ENCODE data around the gene KANSL1.

Gene KANSL1

DNA sequence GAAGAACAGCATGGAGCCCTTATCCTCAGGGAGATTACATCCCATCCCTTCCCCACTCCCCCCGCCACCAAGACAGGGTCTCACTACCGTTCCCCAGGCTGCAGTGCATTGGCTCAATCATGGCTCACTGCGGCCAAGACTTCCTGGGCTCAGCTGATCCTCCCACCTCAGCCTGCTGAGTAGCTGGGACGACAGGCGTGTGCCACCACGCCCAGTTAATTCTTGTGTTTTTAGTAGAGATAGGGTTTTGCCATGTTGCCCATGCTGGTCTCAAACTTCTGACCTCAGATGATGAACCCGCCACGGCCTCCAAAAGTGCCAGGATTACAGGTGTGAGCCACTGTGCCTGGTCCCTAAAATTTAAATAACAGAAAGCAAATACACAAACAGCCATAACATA, 145.4 kb downstream of the KANSL1 start:
- ChIA-PET CTCF (interaction anchor here (1.0 to 1.3 kb wide), 2 partner anchors 10 to 12 kb away, joined by 3 read pairs; no protein-coding TSS in a partner anchor), POLR2A (no interaction called here)
- 100% methylated on average over 5 of the region's 8 CpGs for WGBS (ENCODE audit: insufficient coverage)
- Histone ChIP-seq H3K4me3 (ENCODE audit: control insufficient read depth in 1 of 7, extremely low read depth in 1 of 7, insufficient read depth in 4 of 7, low read depth in 2 of 7, low read length in 6 of 7) (no peak overlapping the region), H3K36me3 (ENCODE audit: control insufficient read depth in 4 of 4, insufficient read depth in 4 of 4, low read length in 3 of 4) (peaks cover 23 to 70% (median 49%) of the 10 kb centered on the region in 4 experiments), H3K27ac (ENCODE audit: insufficient read depth in 1 of 2, low read depth in 1 of 2, low read length in 2 of 2, poor library complexity in 1 of 2, severe bottlenecking in 2 of 2) (no peak overlapping the region), H3K27me3 (replicated peaks in 2 of 5; ENCODE audit: control insufficient read depth in 4 of 5, insufficient read depth in 5 of 5, low read length in 4 of 5) (no peaks in the 10 kb centered on the region), H3K4me1 (ENCODE audit: control extremely low read depth in 1 of 4, control insufficient read depth in 4 of 4, insufficient read depth in 4 of 4, low read length in 3 of 4) (peaks cover 0 to 5% (median 0%) of the 10 kb centered on the region in 4 experiments), H3K9me3 (ENCODE audit: control extremely low read depth in 1 of 5, control insufficient read depth in 4 of 5, insufficient read depth in 2 of 5, low read depth in 1 of 5, low read length in 4 of 5) (no peaks in the 10 kb centered on the region)
- no peak for DNase-seq

DNA sequence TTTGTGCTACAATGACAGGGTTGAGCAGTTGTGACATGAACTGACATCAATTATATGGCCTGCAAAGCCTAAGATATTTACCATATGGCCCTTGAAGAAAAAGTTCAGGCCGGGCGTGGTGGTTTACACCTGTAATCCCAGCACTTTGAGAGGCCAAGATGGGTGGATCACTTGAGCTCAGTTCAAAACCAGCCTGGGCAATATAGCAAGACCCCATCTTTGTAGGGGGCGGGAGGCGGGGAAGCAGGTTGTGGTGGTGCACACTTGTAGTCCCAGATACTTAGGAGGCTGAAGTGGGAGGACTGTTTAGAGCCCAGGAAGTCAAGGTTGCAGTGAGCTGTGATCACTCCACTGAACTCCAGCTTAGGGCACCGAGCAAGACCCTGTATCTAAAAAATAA, 145.8 kb downstream of the KANSL1 start:
- Histone ChIP-seq H3K36me3 (ENCODE audit: control insufficient read depth in 4 of 4, insufficient read depth in 4 of 4, low read length in 3 of 4) (peaks cover 23 to 75% (median 53%) of the 10 kb centered on the region in 4 experiments), H3K9me3 (ENCODE audit: control extremely low read depth in 1 of 5, control insufficient read depth in 4 of 5, insufficient read depth in 2 of 5, low read depth in 1 of 5, low read length in 4 of 5) (no peaks in the 10 kb centered on the region), H3K27ac (ENCODE audit: insufficient read depth in 1 of 2, low read depth in 1 of 2, low read length in 2 of 2, poor library complexity in 1 of 2, severe bottlenecking in 2 of 2) (no peak overlapping the region), H3K4me3 (ENCODE audit: control insufficient read depth in 1 of 7, extremely low read depth in 1 of 7, insufficient read depth in 4 of 7, low read depth in 2 of 7, low read length in 6 of 7) (no peak overlapping the region), H3K27me3 (replicated peaks in 2 of 5; ENCODE audit: control insufficient read depth in 4 of 5, insufficient read depth in 5 of 5, low read length in 4 of 5) (no peaks in the 10 kb centered on the region), H3K4me1 (ENCODE audit: control extremely low read depth in 1 of 4, control insufficient read depth in 4 of 4, insufficient read depth in 4 of 4, low read length in 3 of 4) (peaks cover 0 to 5% (median 0%) of the 10 kb centered on the region in 4 experiments)
- WGBS (ENCODE audit: insufficient coverage): 100% methylated on average over 2 of the region's 5 CpGs
- ChIA-PET POLR2A (no interaction called here), CTCF (interaction anchor here (0.6 to 1.3 kb wide), 4 partner anchors 11 to 142 kb away, joined by 3 read pairs; no protein-coding TSS in a partner anchor)
- no peak for DNase-seq

DNA sequence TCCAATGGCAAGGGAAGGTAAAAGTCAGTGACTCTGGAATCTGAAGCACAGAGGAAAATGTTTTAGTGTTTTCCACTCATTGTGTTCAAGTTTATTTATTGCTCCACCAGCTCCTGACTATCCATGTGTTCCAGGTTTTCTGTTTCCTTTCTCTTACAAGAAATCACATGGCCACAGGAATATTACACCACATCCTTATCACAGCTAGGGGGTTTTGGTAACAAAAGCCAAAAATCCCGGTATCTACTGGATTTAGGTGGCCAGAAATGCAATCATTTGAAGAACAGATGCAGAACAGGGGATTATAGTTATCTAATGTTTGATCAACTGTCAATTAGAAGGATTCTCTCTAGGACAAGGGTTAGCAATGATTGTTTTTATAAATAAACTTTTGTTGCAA, 146.3 kb downstream of the KANSL1 start:
- CTCF ChIA-PET: interaction anchor here (0.6 to 1.3 kb wide), 4 partner anchors 11 to 142 kb away, joined by 3 read pairs; no protein-coding TSS in a partner anchor
- WGBS (ENCODE audit: insufficient coverage): no CpG with 5 or more reads among the region's 1 CpG
- POLR2A ChIA-PET: no interaction called here

GRCh38 chr17:46045639-46046038, 147.6 kb downstream of the KANSL1 start:
- H3K27me3 ChIP-seq (replicated peaks in 2 of 5; ENCODE audit: control insufficient read depth in 4 of 5, insufficient read depth in 5 of 5, low read length in 4 of 5): no peaks in the 10 kb centered on the region
- DNase-seq: no peak
- WGBS (ENCODE audit: insufficient coverage): 93% methylated on average over 2 of the region's 3 CpGs
- no peak overlapping the region for H3K27ac ChIP-seq (ENCODE audit: insufficient read depth in 1 of 2, low read depth in 1 of 2, low read length in 2 of 2, poor library complexity in 1 of 2, severe bottlenecking in 2 of 2)
- peaks cover 0 to 5% (median 0%) of the 10 kb centered on the region in 4 experiments for H3K4me1 ChIP-seq (ENCODE audit: control extremely low read depth in 1 of 4, control insufficient read depth in 4 of 4, insufficient read depth in 4 of 4, low read length in 3 of 4)
- ChIA-PET POLR2A (interaction anchor here (1.2 kb wide), 1 partner anchor 18 kb away, joined by 3 read pairs; no protein-coding TSS in a partner anchor), CTCF (interaction anchor here (0.8 to 3.5 kb wide), 7 partner anchors 9 to 165 kb away, joined by 3 to 19 read pairs (median 5); no protein-coding TSS in a partner anchor)
- no peaks in the 10 kb centered on the region for H3K9me3 ChIP-seq (ENCODE audit: control extremely low read depth in 1 of 5, control insufficient read depth in 4 of 5, insufficient read depth in 2 of 5, low read depth in 1 of 5, low read length in 4 of 5)
- peaks cover 15 to 70% (median 51%) of the 10 kb centered on the region in 4 experiments for H3K36me3 ChIP-seq (ENCODE audit: control insufficient read depth in 4 of 4, insufficient read depth in 4 of 4, low read length in 3 of 4)
- no peak overlapping the region for H3K4me3 ChIP-seq (ENCODE audit: control insufficient read depth in 1 of 7, extremely low read depth in 1 of 7, insufficient read depth in 4 of 7, low read depth in 2 of 7, low read length in 6 of 7)

More for the DNA sequence above, 146.3 kb downstream of the KANSL1 start:
- Histone ChIP-seq H3K4me3 (ENCODE audit: control insufficient read depth in 1 of 7, extremely low read depth in 1 of 7, insufficient read depth in 4 of 7, low read depth in 2 of 7, low read length in 6 of 7) (no peak overlapping the region), H3K27ac (ENCODE audit: insufficient read depth in 1 of 2, low read depth in 1 of 2, low read length in 2 of 2, poor library complexity in 1 of 2, severe bottlenecking in 2 of 2) (no peak overlapping the region), H3K27me3 (replicated peaks in 2 of 5; ENCODE audit: control insufficient read depth in 4 of 5, insufficient read depth in 5 of 5, low read length in 4 of 5) (no peaks in the 10 kb centered on the region), H3K4me1 (ENCODE audit: control extremely low read depth in 1 of 4, control insufficient read depth in 4 of 4, insufficient read depth in 4 of 4, low read length in 3 of 4) (peaks cover 0 to 5% (median 0%) of the 10 kb centered on the region in 4 experiments), H3K36me3 (ENCODE audit: control insufficient read depth in 4 of 4, insufficient read depth in 4 of 4, low read length in 3 of 4) (peaks cover 23 to 76% (median 55%) of the 10 kb centered on the region in 4 experiments), H3K9me3 (ENCODE audit: control extremely low read depth in 1 of 5, control insufficient read depth in 4 of 5, insufficient read depth in 2 of 5, low read depth in 1 of 5, low read length in 4 of 5) (no peaks in the 10 kb centered on the region)
- no peak for DNase-seq

GRCh38 chr17:46044989-46045388, 148.2 kb downstream of the KANSL1 start:
- no CpG with 5 or more reads among the region's 2 CpGs for WGBS (ENCODE audit: insufficient coverage)

DNA sequence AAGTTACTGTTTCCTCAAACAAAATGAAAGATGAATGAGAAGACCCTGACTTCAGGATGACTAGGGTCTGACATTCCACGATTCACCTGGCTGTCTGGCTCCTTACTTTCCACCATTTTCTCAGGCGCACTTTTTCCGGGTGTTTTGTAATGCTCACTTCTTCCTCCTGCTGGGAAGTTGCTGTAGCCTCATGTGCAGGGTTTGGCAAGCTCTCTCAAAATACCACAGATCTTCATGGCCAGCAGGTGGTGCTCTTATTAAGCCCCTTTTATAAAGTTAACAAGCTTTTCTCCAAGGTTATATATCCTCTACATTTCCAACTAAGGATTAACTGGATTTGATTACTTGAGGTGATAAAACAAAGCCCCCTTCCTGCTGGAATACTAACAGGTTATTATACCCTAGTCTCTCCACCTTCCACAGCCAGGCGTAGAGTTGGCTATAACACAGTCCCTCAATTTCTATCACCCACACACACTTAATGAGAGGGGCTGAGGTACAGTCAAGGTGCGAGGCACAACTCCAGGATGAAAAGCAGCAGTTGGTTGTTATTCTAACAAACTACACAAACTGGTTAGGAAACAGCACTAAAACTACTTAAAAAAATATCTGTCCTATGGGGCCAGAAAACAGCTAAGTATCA, 148.8 kb downstream of the KANSL1 start:
- CTCF ChIA-PET: interaction anchor here (0.7 to 3.5 kb wide), 23 partner anchors 8 to 171 kb away, joined by 3 to 19 read pairs (median 4); no protein-coding TSS in a partner anchor
- no peak overlapping the region for H3K27ac ChIP-seq (ENCODE audit: insufficient read depth in 1 of 2, low read depth in 1 of 2, low read length in 2 of 2, poor library complexity in 1 of 2, severe bottlenecking in 2 of 2)
- H3K36me3 ChIP-seq (ENCODE audit: control insufficient read depth in 4 of 4, insufficient read depth in 4 of 4, low read length in 3 of 4): peaks cover 21 to 69% (median 51%) of the 10 kb centered on the region in 4 experiments

More at GRCh38 chr17:46044989-46045388, 148.2 kb downstream of the KANSL1 start:
- Histone ChIP-seq H3K4me3 (ENCODE audit: control insufficient read depth in 1 of 7, extremely low read depth in 1 of 7, insufficient read depth in 4 of 7, low read depth in 2 of 7, low read length in 6 of 7) (no peak overlapping the region), H3K27ac (ENCODE audit: insufficient read depth in 1 of 2, low read depth in 1 of 2, low read length in 2 of 2, poor library complexity in 1 of 2, severe bottlenecking in 2 of 2) (no peak overlapping the region), H3K9me3 (ENCODE audit: control extremely low read depth in 1 of 5, control insufficient read depth in 4 of 5, insufficient read depth in 2 of 5, low read depth in 1 of 5, low read length in 4 of 5) (no peaks in the 10 kb centered on the region), H3K27me3 (replicated peaks in 2 of 5; ENCODE audit: control insufficient read depth in 4 of 5, insufficient read depth in 5 of 5, low read length in 4 of 5) (no peaks in the 10 kb centered on the region), H3K36me3 (ENCODE audit: control insufficient read depth in 4 of 4, insufficient read depth in 4 of 4, low read length in 3 of 4) (peaks cover 19 to 69% (median 48%) of the 10 kb centered on the region in 4 experiments), H3K4me1 (ENCODE audit: control extremely low read depth in 1 of 4, control insufficient read depth in 4 of 4, insufficient read depth in 4 of 4, low read length in 3 of 4) (peaks cover 0 to 5% (median 0%) of the 10 kb centered on the region in 4 experiments)
- CTCF ChIA-PET: interaction anchor here (0.8 to 3.5 kb wide), 16 partner anchors 9 to 170 kb away, joined by 3 to 19 read pairs (median 4); no protein-coding TSS in a partner anchor
- no peak for DNase-seq
- POLR2A ChIA-PET: interaction anchor here (1.2 kb wide), 1 partner anchor 18 kb away, joined by 3 read pairs; no protein-coding TSS in a partner anchor

DNA sequence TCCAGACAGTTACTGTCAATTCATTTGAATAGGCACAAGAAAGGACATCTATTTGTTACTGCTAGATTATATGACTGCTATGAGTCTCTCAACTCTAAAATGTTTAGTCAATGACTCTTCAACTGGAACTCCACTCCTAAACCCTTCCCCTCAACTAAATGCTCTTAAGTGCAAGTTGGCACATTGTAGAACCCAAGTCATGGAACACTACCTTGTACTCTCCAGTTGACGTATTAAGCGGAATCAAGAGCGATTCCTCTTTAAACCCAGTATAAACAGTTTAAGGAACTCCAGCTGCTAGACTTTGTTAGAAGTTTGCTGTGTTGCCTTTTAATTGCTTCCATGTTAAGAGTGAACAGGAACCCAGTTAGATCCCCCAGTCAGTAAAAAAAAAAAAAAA, 149.6 kb downstream of the KANSL1 start:
- Histone ChIP-seq H3K9me3 (ENCODE audit: control extremely low read depth in 1 of 5, control insufficient read depth in 4 of 5, insufficient read depth in 2 of 5, low read depth in 1 of 5, low read length in 4 of 5) (no peaks in the 10 kb centered on the region), H3K27ac (ENCODE audit: insufficient read depth in 1 of 2, low read depth in 1 of 2, low read length in 2 of 2, poor library complexity in 1 of 2, severe bottlenecking in 2 of 2) (no peak overlapping the region), H3K4me3 (ENCODE audit: control insufficient read depth in 1 of 7, extremely low read depth in 1 of 7, insufficient read depth in 4 of 7, low read depth in 2 of 7, low read length in 6 of 7) (no peak overlapping the region), H3K36me3 (ENCODE audit: control insufficient read depth in 4 of 4, insufficient read depth in 4 of 4, low read length in 3 of 4) (peaks cover 22 to 73% (median 55%) of the 10 kb centered on the region in 4 experiments), H3K27me3 (replicated peaks in 2 of 5; ENCODE audit: control insufficient read depth in 4 of 5, insufficient read depth in 5 of 5, low read length in 4 of 5) (no peaks in the 10 kb centered on the region), H3K4me1 (ENCODE audit: control extremely low read depth in 1 of 4, control insufficient read depth in 4 of 4, insufficient read depth in 4 of 4, low read length in 3 of 4) (peaks cover 0 to 5% (median 0%) of the 10 kb centered on the region in 4 experiments)
- DNase-seq: no peak
- ChIA-PET CTCF (interaction anchor here (0.6 to 3.5 kb wide), 16 partner anchors 8 to 172 kb away, joined by 3 to 19 read pairs (median 4); no protein-coding TSS in a partner anchor), POLR2A (no interaction called here)
- WGBS (ENCODE audit: insufficient coverage): 100% methylated on average over 3 of the region's 3 CpGs

More for the DNA sequence above, 148.8 kb downstream of the KANSL1 start:
- no peaks in the 10 kb centered on the region for H3K9me3 ChIP-seq (ENCODE audit: control extremely low read depth in 1 of 5, control insufficient read depth in 4 of 5, insufficient read depth in 2 of 5, low read depth in 1 of 5, low read length in 4 of 5)
- H3K27me3 ChIP-seq (replicated peaks in 2 of 5; ENCODE audit: control insufficient read depth in 4 of 5, insufficient read depth in 5 of 5, low read length in 4 of 5): no peaks in the 10 kb centered on the region
- H3K4me3 ChIP-seq (ENCODE audit: control insufficient read depth in 1 of 7, extremely low read depth in 1 of 7, insufficient read depth in 4 of 7, low read depth in 2 of 7, low read length in 6 of 7): no peak overlapping the region
- POLR2A ChIA-PET: interaction anchor here (0.7 to 1.2 kb wide), 2 partner anchors 17 to 148 kb away, joined by 3 read pairs; no protein-coding TSS in a partner anchor
- 7% methylated on average over 3 of the region's 5 CpGs for WGBS (ENCODE audit: insufficient coverage)
- peak; percentile 86 to 87 (median 86) for DNase-seq
- H3K4me1 ChIP-seq (ENCODE audit: control extremely low read depth in 1 of 4, control insufficient read depth in 4 of 4, insufficient read depth in 4 of 4, low read length in 3 of 4): peaks cover 0 to 5% (median 0%) of the 10 kb centered on the region in 4 experiments
